GM19035 (cell line): ENCODE data around the gene ZNF574.

Experiments
- ATAC-seq: cut with Tn5 transposase; IDR thresholded peaks from one replicate; pipeline ENCODE4 v1.9.1; 2021; ENCODE audit not compliant: unreplicated experiment

Gene ZNF574

DNA sequence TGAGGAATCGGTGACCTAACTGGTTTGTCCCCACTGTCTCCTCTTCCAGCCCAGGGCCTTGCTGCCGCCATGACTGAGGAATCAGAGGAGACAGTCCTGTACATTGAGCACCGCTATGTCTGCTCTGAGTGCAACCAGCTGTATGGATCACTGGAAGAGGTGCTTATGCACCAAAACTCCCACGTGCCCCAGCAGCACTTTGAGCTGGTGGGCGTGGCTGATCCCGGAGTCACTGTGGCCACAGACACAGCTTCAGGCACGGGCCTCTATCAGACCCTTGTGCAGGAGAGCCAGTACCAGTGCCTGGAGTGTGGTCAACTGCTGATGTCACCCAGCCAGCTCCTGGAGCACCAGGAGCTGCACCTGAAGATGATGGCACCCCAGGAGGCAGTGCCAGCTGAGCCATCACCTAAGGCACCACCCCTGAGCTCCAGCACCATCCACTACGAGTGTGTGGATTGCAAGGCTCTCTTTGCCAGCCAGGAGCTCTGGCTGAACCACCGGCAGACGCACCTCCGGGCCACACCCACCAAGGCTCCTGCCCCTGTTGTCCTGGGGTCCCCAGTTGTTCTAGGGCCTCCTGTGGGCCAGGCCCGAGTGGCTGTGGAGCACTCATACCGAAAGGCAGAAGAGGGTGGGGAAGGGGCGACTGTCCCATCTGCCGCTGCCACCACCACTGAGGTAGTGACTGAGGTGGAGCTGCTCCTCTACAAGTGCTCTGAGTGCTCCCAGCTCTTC is 2.7 kb downstream of the ZNF574 start:
- ATAC-seq: no peak

DNA sequence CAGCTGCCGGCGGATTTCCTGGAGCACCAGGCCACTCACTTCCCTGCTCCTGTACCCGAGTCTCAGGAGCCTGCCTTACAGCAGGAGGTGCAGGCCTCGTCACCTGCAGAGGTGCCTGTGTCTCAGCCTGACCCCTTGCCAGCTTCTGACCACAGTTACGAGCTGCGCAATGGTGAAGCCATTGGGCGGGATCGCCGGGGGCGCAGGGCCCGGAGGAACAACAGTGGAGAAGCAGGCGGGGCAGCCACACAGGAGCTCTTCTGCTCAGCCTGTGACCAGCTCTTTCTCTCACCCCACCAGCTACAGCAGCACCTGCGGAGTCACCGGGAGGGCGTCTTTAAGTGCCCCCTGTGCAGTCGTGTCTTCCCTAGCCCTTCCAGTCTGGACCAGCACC is 3.3 kb downstream of the ZNF574 start:
- no peak for ATAC-seq

DNA sequence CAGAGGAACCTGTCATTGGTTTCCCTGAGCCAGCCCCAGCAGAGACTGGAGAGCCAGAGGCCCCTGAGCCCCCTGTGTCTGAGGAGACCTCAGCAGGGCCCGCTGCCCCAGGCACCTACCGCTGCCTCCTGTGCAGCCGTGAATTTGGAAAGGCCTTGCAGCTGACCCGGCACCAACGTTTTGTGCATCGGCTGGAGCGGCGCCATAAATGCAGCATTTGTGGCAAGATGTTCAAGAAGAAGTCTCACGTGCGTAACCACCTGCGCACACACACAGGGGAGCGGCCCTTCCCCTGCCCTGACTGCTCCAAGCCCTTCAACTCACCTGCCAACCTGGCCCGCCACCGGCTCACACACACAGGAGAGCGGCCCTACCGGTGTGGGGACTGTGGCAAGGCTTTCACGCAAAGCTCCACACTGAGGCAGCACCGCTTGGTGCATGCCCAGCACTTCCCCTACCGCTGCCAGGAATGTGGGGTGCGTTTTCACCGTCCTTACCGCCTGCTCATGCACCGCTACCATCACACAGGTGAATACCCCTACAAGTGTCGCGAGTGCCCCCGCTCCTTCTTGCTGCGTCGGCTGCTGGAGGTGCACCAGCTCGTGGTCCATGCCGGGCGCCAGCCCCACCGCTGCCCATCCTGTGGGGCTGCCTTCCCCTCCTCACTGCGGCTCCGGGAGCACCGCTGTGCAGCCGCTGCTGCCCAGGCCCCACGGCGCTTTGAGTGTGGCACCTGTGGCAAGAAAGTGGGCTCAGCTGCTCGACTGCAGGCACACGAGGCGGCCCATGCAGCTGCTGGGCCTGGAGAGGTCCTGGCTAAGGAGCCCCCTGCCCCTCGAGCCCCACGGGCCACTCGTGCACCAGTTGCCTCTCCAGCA is 4.2 kb downstream of the ZNF574 start:
- no peak for ATAC-seq

DNA sequence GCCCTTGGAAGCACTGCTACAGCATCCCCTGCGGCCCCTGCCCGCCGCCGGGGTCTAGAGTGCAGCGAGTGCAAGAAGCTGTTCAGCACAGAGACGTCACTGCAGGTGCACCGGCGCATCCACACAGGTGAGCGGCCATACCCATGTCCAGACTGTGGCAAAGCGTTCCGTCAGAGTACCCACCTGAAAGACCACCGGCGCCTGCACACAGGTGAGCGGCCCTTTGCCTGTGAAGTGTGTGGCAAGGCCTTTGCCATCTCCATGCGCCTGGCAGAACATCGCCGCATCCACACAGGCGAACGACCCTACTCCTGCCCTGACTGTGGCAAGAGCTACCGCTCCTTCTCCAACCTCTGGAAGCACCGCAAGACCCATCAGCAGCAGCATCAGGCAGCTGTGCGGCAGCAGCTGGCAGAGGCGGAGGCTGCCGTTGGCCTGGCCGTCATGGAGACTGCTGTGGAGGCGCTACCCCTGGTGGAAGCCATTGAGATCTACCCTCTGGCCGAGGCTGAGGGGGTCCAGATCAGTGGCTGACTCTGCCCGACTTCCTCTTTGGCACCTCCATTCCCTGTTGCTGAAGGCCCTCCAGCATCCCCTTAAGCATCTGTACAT is 4.9 kb downstream of the ZNF574 start:
- no peak for ATAC-seq

DNA sequence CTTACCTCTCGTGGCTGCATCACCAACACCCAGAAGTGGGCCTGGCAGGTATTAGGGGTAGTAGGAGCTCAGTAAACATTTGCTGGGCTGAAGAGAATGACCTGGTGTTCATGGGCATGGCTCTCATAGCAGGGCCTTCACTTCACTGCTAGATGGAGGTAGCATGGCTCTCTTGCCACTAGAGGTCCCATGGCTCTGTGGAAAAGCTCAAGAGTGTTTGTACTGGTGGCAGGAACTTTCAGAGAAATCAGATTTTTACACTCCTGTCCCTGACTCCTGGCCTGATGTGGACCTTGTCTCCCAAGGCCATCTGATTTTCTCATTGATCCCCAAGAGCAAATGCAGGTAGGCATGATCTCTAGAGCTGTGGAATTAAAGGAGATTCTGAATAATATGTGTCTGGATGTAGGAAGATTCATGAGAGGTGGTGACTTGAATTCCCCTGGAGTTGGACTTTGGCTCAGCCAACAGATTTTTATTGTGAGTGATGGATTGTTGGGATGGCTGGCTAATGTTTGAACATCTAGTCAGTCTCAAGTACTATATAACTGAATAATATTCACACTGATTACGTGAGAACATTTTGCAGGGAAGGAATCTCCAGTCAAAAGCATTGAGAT is 5.7 kb downstream of the ZNF574 start:
- no peak for ATAC-seq

DNA sequence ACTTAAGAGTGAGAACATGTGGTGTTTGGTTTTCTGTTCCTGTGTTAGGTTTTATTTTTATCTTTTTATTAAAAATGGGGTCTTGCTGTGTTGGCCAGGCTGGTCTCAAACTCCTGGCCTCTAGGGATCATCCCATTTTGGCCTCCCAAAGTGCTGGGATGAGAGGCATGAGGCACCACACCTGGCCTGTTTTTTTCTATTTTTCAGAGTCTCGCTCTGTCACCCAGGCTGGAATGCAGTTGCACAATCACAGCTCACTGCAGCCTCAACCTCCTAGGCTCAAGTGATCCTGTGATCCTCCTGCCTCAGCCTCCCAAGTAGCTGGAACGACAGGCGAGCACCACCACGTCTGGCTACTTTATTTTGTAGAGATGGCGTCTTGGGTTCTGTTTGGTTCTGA is 7.6 kb downstream of the ZNF574 start:
- no peak for ATAC-seq

DNA sequence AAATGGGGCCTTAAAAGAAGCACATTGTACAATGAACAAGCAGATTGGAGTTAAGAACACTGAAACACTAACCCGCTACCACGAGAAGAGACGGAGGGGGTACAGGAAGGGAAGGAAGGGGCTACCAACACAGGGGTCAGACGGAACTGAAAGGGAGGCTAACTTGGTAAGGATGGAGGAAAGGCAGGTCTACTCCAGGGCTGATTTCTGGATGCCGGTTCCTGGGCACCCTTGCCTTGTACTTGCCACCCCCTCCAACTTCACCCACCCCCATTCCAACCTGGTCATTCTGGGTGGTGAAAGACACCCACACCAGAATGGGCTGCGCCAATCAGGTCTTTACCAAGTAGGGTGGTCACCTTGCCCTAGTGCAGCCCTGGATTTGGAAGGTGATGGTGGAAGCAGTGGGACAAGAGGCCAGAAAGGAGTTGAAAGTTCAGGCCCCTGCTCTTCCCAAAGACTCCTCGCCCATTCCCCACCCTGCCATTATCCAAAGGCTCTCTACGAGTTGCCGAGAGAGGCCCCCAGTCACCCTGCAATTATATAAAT is 10.3 kb downstream of the ZNF574 start:
- ATAC-seq: no peak

DNA sequence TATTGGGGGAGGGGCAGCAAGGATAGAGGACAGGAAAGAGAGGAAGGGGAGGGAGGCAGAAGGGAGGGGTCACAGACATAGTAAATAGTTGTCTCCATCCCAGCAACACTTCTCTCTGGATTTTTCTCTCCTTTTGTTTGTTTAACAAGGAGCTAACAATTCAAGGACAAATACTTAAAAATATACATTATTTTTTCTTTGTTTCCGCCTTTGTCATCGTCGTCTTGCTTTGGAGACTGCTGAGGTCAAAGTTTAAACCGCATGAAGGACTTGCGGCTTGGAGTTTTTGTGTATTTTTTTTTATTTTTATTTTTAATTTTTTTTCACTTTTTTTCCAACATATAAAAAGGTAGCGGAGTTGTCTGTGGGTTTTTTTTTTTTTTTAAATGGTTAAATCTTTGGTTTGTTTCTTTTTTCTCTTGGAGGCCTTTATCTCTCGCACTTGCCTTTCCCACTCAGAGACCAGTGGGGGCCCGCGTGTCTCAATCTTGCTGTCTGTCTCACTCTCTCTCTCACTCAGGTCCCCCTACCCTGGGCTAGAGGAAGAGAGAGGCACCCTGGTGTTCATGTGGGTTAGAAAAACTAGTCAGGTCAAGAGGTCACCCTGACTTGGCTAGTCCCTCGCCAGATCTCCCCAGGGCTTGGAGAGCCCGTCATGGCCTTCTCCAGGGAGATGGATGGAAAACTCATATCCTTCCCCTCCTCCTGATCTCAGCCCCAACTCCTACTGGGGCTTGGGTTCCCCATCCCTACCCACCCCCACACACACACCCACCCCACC is 11.0 kb downstream of the ZNF574 start:
- no peak for ATAC-seq

DNA sequence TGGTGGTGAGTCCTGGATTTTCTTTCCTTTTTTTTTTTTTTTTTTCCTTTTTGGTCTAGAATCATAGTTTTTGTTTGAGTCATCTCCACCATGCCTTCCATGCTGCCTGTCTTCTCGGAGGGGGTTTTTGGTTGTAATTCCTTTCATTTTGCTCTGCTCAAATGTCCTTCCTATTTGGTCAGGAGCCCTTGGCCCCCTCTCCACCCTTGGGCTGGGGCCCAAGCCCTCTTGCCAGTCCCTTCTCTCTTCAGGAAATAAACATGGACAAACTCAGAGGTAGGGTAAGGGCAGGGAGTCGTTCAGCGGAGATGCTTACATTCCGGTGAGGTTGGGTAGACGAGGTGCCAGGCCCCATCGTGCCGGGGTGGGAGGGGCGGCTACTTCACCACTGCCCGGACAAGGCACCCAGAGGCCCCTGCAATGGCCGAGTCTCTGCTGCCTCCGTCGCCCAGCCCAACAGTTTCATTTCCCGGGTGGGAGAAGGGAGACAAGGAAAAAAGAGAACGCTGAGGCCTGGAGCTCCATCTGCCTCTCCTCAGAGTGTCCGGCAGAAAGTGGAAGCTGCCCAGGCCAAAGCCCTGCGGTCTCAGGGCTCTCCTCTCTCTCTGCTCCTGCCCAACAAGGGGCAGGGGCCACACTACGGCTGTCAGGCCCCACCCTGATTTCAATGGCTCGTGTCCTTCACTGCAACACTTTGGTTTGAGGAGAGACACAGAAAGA is 12.7 kb downstream of the ZNF574 start:
- ATAC-seq: no peak

DNA sequence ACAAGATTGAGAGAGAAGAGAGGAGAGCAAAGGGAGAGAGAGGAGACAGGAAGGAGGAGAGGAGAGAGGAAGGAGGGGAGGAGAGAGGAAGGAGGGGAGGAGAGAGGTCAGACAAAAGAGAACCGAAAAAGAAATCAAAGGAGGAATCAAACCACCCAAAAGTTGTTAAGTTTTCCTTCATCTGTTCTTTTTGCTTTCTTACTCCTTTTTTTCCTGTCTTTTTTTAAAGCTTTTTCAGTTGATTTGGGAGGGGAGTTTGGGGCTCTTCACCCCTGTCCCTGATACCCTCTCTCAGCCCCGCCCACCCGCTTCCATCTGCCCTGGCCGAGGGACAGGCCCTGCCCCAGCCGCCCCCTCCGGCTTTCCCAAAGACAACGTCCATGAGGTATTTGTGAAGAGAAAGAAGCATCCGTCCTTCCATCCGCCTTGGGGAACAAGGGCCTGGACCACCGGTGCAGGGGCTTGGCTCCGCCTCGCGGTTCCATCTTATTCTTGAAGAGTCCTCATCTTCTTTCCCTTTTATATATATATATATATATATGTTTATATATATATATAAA is 13.3 kb downstream of the ZNF574 start:
- ATAC-seq: no peak

DNA sequence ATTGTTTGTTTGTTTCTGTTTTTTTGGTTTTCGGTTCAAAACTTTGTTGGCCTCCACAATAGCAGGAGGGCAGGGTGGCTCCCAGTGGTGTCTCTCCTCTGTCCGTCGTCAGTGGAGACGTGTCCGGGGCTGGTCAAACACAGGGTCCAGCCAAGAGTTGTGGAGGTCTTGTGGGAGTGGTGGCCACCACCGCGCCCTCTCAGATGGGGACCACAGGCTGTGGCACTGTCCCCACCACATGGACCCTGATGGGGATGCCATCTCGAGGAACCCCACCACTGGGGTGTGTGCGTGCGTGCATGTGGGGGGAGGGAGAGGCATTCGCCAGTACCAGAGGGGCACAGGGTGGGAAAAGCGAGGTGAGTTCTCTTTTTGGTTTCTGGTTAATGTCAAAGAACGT is 13.8 kb downstream of the ZNF574 start:
- no peak for ATAC-seq

DNA sequence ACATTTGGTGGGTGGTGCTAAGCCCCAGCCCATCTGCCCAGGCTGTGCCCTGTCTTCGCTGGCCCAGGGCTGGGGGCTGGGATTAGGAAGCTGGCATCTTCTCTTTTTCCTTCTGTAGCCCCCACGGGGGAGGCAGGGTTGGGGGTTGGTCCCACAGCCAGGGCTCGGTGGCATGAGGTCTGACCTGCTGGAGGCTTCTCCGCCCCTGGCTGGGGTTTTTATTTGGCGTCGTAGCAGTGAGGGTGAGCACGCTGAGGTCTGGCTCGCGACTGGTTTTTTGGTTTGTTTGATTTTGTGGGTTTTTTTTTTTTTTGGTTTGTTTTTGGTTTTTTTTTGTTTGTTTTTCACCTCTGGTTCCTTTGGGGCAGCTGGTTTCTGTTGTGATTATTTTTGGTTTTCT is 14.7 kb downstream of the ZNF574 start:
- ATAC-seq: no peak

DNA sequence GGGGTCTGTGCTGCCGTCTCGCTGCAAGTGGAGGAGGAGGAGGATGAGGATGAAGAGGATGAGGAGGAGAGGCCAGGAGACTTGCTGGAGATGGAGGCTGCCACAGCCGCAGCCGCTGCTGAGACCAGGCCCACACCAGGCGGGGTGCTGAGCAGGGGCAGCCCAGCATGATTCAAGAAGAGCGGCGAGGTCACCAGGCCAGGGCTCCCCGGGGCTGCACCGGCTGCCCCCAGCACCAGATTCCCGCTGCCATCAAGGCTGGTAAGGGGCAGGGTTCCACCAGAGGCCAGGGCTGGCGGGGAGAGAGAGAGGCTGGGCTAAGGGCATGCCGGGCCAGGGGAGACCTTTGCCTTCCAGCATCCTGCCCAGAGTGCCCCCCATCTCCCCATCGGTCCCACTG is 15.3 kb downstream of the ZNF574 start:
- no peak for ATAC-seq

DNA sequence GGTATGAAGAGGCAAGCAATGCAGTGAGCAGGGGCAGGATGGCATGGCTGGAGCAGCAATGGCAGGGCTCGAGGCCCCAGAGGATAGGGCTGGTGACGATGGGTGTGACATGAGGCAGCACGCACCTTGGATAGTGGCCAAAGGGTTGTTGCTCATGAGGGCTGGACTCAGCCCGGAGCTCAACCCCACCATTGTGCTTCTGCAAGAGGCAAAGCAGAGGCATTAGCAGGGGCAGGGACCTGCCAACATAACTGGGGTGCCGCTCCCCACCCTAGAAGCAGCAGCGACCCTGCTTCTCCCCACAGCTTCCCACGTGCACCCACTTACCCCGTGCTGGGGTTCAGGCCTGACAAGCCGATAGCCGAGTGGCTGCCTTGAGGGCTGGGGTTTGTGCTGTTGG is 15.8 kb downstream of the ZNF574 start:
- no peak for ATAC-seq

DNA sequence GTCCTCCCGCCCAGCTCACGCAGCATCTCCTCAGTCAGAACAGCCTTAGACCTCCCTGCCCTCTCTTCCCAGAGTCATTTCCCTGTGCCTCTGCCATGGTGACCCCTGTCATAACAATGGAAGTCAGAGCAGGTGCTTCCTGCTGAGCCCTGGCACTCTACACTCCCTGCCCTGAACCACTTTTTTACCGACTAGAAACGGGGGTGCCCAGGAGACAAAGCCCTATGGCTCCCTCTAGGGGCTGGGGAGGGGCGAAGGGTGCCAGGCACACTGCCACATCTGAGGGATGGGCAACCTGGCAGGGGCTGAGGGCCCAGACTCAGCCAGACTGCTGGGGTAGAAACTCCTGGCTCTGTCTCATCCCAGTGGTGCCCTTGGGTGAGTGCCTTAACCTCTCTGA is 16.4 kb downstream of the ZNF574 start:
- ATAC-seq: no peak

DNA sequence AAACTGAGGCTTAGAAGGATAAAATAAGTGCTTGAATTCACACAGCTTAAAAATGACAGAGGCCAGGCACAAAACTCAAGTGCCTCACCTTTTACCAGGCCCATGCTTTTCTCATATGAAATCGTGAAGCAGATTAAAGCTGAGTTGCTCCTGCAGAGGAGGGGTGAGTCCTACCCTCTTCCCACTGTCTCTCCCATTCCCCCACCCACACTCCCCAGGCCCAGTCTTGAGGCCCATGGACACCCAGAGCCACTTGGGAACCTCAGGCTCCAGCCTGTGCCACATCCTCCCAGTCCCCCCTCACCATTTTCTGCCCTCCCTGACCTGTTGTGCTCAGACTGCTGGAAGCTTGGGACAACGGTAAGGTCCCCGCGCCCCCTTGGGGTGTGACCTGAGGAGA is 17.5 kb downstream of the ZNF574 start:
- no peak for ATAC-seq

DNA sequence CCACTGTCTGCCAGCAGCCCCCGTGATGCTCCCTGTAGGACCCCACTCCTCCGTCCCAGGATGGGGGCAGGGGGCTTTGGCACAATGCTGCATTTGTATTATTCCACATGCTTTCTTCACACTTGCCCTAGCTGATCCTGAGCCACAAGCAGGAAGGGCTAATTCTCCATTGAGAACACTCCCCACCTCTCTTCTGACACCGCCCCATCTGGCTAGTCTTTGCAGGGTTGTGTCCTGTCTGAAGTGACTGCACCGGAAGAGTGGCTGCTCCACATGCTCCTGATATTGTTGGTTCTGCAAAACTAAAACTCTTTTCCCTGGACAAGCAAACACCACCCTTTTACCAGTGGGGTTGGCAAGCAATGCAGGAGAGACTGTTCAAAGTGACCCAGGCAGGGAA is 18.0 kb downstream of the ZNF574 start:
- no peak for ATAC-seq

DNA sequence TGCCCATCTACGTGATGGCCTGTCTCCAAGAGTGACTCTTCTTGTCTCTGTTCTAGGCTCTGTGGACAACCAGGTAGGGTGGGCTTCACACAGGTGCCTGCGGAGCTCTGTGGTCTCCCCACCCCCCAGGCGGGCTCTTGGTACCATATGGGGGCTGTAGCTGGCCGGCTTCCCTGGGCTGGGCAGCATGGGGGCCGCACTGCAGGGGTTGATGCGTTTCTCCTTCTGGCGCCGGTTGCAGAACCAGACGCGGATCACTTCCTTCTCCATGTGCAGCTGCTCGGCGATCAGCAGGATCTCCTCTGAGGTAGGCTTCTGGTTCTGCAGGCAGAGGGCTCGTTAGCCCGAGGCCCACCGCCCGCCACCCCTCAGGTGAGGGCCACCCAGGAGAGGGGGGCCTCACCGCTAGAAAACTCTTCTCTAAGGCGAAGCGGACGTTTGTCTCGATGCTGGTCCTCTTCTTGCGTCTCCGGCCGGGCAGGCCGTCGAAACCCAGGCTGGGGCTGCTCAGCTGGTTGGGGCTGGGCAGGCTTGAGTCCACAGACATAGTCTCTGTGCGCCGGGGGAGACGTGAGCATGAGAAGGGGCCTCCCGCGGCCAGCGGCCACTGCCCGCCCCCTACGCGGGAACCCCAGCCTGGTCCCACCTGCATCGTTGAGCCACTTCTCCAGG is 19.3 kb downstream of the ZNF574 start:
- no peak for ATAC-seq

DNA sequence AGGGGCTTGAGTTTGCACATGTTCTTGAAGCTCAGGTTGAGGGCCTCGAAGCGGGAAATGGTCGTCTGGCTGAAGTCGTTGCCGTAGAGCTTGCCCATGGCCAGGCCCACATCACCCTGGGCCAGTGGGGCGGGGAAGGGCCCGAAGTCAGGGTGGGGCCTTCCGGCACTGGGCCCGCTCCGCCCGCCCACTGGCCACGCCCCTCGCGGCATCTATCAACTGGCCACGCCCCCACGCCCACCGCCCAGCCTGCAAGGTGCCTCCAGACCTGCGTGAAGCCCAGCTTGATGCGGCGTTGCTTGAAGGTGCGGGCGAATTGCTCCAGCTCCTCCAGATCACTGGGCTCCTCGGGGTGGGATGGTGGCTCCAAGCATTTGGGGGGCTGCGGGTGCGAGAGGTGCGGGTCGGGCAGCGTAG is 19.9 kb downstream of the ZNF574 start:
- ATAC-seq: no peak
